ENCODE results near the gene EPG5. TPM values are rescaled to one million over a fixed set of nuclear protein-coding genes. Genes with fewer than 3 reads are reported as not detected.
"Not testable (repeated sequence)": the region's sequence is repeated elsewhere in the genome, so short reads cannot be mapped to it uniquely, and the experiment has no call there.

Gene EPG5
- total RNA-seq, 6 experiments from 2014 or later, result 11.6 to 15.2 (median 12.4) TPM

GRCh38 chr18:45814733-45815132, 152.4 kb downstream of the EPG5 start:
- ATAC-seq (peak; percentile 99 to 100 (median 100)), DNase-seq (peak in 2 of 3 donors; percentile 52 to 63)
- H3K4me3 ChIP-seq; H3K27me3 ChIP-seq; H3K9me3 ChIP-seq; H3K27ac ChIP-seq; H3K4me1 ChIP-seq; intact Hi-C loops (cut with DNase I); H3K36me3 ChIP-seq: not testable (repeated sequence)
- TF ChIP-seq CTCF (IDR thresholded peaks at IDR 0.05), result peak in 2 of 4 donors; percentile 8 to 11

GRCh38 chr18:45807144-45807543, 160.0 kb downstream of the EPG5 start:
- H3K27me3 ChIP-seq; intact Hi-C loops (cut with DNase I); DNase-seq; H3K27ac ChIP-seq; H3K9me3 ChIP-seq; H3K4me3 ChIP-seq; H3K36me3 ChIP-seq; H3K4me1 ChIP-seq; ATAC-seq: not testable (repeated sequence)
- 40% methylated on average over 1 of the region's 2 CpGs for WGBS (ENCODE audit: insufficient coverage, low coverage, low lambda C conversion rate, missing lambda C conversion rate)

- no peaks in the 10 kb centered on the region for H3K4me1 ChIP-seq
- H3K4me3 ChIP-seq, result no peak overlapping the region
- DNase-seq (no peak), ATAC-seq (no peak)
- no peak overlapping the region for H3K27ac ChIP-seq
- peaks cover 0 to 8% (median 0%) of the 10 kb centered on the region in 4 donors for H3K9me3 ChIP-seq
- intact Hi-C loops (cut with DNase I), result no loop called here
- no peaks in the 10 kb centered on the region for H3K36me3 ChIP-seq
- H3K27me3 ChIP-seq, result no peaks in the 10 kb centered on the region
- WGBS (ENCODE audit: insufficient coverage, low coverage, low lambda C conversion rate, missing lambda C conversion rate), result 56% methylated on average over 2 of the region's 2 CpGs
- TF ChIP-seq CTCF (IDR thresholded peaks at IDR 0.05), result no peak
- no peak for TF ChIP-seq POLR2A (IDR thresholded peaks at IDR 0.05)
These were observed 160.9 kb downstream of the EPG5 start for GRCh38 chr18:45806226-45806625.

- peak in 1 of 4 donors; percentile 41 for ATAC-seq
- no peak for TF ChIP-seq POLR2A (IDR thresholded peaks at IDR 0.05)
- Histone ChIP-seq H3K27me3 (no peaks in the 10 kb centered on the region), H3K36me3 (no peaks in the 10 kb centered on the region), H3K9me3 (peaks cover 0 to 8% (median 0%) of the 10 kb centered on the region in 4 donors), H3K4me3 (no peak overlapping the region), H3K27ac (no peak overlapping the region), H3K4me1 (no peaks in the 10 kb centered on the region)
- intact Hi-C loops (cut with DNase I), result no loop called here
- DNase-seq, result no peak
These were observed 161.6 kb downstream of the EPG5 start for GRCh38 chr18:45805551-45805950.

- Histone ChIP-seq H3K27me3 (no peaks in the 10 kb centered on the region), H3K4me3 (no peak overlapping the region)
- WGBS (ENCODE audit: insufficient coverage, low coverage, low lambda C conversion rate, missing lambda C conversion rate), result 50% methylated on average over 2 of the region's 2 CpGs
These were observed 164.2 kb downstream of the EPG5 start for GRCh38 chr18:45802814-45803492.

More at GRCh38 chr18:45802814-45803492, 164.2 kb downstream of the EPG5 start:
- peaks cover 0 to 8% (median 0%) of the 10 kb centered on the region in 4 donors for H3K9me3 ChIP-seq
- no peak overlapping the region for H3K27ac ChIP-seq
- H3K4me1 ChIP-seq, result no peaks in the 10 kb centered on the region
- intact Hi-C loops (cut with DNase I), result no loop called here
- no peaks in the 10 kb centered on the region for H3K36me3 ChIP-seq
- DNase-seq (no peak), ATAC-seq (peak in 1 of 4 donors; percentile 56)
- TF ChIP-seq CTCF (IDR thresholded peaks at IDR 0.05), result no peak
- TF ChIP-seq POLR2A (IDR thresholded peaks at IDR 0.05), result no peak
